Measurements from ENCODE around the gene GATAD2A. TPM values are rescaled to one million over a fixed set of nuclear protein-coding genes. Genes with fewer than 3 reads are reported as not detected.

GATAD2A gene
- total RNA-seq, 1 donor from 2014 or later, result 304 TPM

GRCh38 chr19:19554074-19555023 lies 148.9 kb downstream of the GATAD2A start:
- H3K36me3 ChIP-seq (ENCODE audit: control insufficient read depth, insufficient read depth, low read length), result no peaks in the 10 kb centered on the region
- H3K4me3 ChIP-seq (ENCODE audit: low read depth, low read length), result no peak overlapping the region
- H3K27me3 ChIP-seq (ENCODE audit: control insufficient read depth, insufficient read depth, low read length), result no peaks in the 10 kb centered on the region
- TF ChIP-seq CTCF (IDR thresholded peaks at IDR 0.05; ENCODE audit: insufficient read depth, low read length, poor library complexity, severe bottlenecking), result peak; percentile 74
- no peak for DNase-seq (ENCODE audit: low read depth)

GRCh38 chr19:19558055-19558454 lies 152.6 kb downstream of the GATAD2A start:
- DNase-seq (ENCODE audit: low read depth), result no peak
- TF ChIP-seq CTCF (IDR thresholded peaks at IDR 0.05; ENCODE audit: insufficient read depth, low read length, poor library complexity, severe bottlenecking), result no peak

More at GRCh38 chr19:19558055-19558454, 152.6 kb downstream of the GATAD2A start:
- Histone ChIP-seq H3K27me3 (ENCODE audit: control insufficient read depth, insufficient read depth, low read length) (no peaks in the 10 kb centered on the region), H3K36me3 (ENCODE audit: control insufficient read depth, insufficient read depth, low read length) (no peaks in the 10 kb centered on the region), H3K4me3 (ENCODE audit: low read depth, low read length) (no peak overlapping the region)

Other genes with a start within 250 kb of the GATAD2A start
- gene MEF2B, start 235.4 kb upstream of the GATAD2A start, total RNA-seq, result 0.13 TPM in 1 of 2 replicates, not detected in the other
- gene BORCS8, start 213.5 kb upstream of the GATAD2A start, total RNA-seq, result 26.4 and 30.5 TPM in 2 replicates
- gene RFXANK, start 213.4 kb upstream of the GATAD2A start, total RNA-seq, result 108 and 122 TPM in 2 replicates
- gene NR2C2AP, start 202.3 kb upstream of the GATAD2A start, total RNA-seq, result 17.1 and 20.0 TPM in 2 replicates
- gene NCAN, start 193.7 kb upstream of the GATAD2A start, total RNA-seq, result 0.17 TPM in 1 of 2 replicates, not detected in the other
- 0.42 and 1.1 TPM in 2 replicates for gene TM6SF2, start 132.4 kb upstream of the GATAD2A start, total RNA-seq
- 44.0 and 47.9 TPM in 2 replicates for gene SUGP1, start 85.2 kb upstream of the GATAD2A start, total RNA-seq
- 28.2 and 31.7 TPM in 2 replicates for gene MAU2, start 84.8 kb upstream of the GATAD2A start, total RNA-seq
- 3.4 and 6.4 TPM in 2 replicates for gene TSSK6, start 109.9 kb downstream of the GATAD2A start, total RNA-seq
- gene NDUFA13, start 110.5 kb downstream of the GATAD2A start, total RNA-seq, result 58.8 and 127 TPM in 2 replicates
- gene YJEFN3, start 123.2 kb downstream of the GATAD2A start, total RNA-seq, result 2.1 and 4.3 TPM in 2 replicates
- 0.07 TPM in 1 of 2 replicates, not detected in the other for gene CILP2, start 132.6 kb downstream of the GATAD2A start, total RNA-seq
- 0.41 and 1.7 TPM in 2 replicates for gene PBX4, start 213.0 kb downstream of the GATAD2A start, total RNA-seq
- 19.2 and 30.5 TPM in 2 replicates for gene LPAR2, start 222.5 kb downstream of the GATAD2A start, total RNA-seq
- gene GMIP, start 238.0 kb downstream of the GATAD2A start, total RNA-seq, result 6.3 and 18.3 TPM in 2 replicates

All from kidney epithelial cell (primary cell).